A549 (cell line): ENCODE data around the gene LY86.

Experiments
- CEBPB ChIP-seq, 2 experiments: fragments of >200 bp in 1 of 2; sonication (Bioruptor Twin) in 1 of 2; formaldehyde crosslinking in 1 of 2; IDR thresholded peaks; 2 replicates each; pipeline ENCODE4 v1.6.1; 2012 to 2016
- E2F6 ChIP-seq: IDR thresholded peaks from 2 replicates; pipeline ENCODE4 v1.6.1; 2012; ENCODE audit warnings: low read depth, borderline replicate concordance
- ELK1 ChIP-seq: fragments of 150-350 bp; IDR thresholded peaks from 2 replicates; pipeline ENCODE4 v1.6.1; 2014; ENCODE audit warnings: low read depth, mild to moderate bottlenecking, low read length
- EP300 ChIP-seq, 2 experiments: fragments of >200 bp; sonication (Bioruptor Twin); formaldehyde crosslinking; IDR thresholded peaks; 2 replicates in 1 of 2; 3 replicates in 1 of 2; pipeline ENCODE4 v1.6.1; 2016 to 2017
- GATA3 ChIP-seq: IDR thresholded peaks from 2 replicates; pipeline ENCODE4 v1.6.1; 2012; ENCODE audit warnings: borderline replicate concordance
- MAX ChIP-seq: IDR thresholded peaks from 2 replicates; pipeline ENCODE4 v1.6.1; 2012
- NFE2L2 ChIP-seq: fragments of 150-350 bp; conservative IDR thresholded peaks from 2 replicates; pipeline ENCODE4 v1.6.1; 2014; ENCODE audit warnings: low read length
- POLR2A ChIP-seq: IDR thresholded peaks from 2 replicates; pipeline ENCODE4 v1.6.1; 2012; ENCODE audit warnings: mild to moderate bottlenecking, low read length
- RAD21 ChIP-seq, 2 experiments: fragments of >200 bp in 1 of 2; sonication (Bioruptor Twin) in 1 of 2; formaldehyde crosslinking in 1 of 2; IDR thresholded peaks in 1 of 2; conservative IDR thresholded peaks in 1 of 2; 2 replicates in 1 of 2; 3 replicates in 1 of 2; pipeline ENCODE4 v1.6.1; 2012 to 2018; ENCODE audit warnings: inconsistent platforms in 1 of 2
- RCOR1 ChIP-seq: fragments of 150-350 bp; IDR thresholded peaks from 2 replicates; pipeline ENCODE4 v1.6.1; 2014; ENCODE audit warnings: antibody characterized with exemption, low read length, low read depth
- ZFP36 ChIP-seq: fragments of 450-650 bp; IDR thresholded peaks from 2 replicates; pipeline ENCODE4 v1.6.1; 2014; ENCODE audit warnings: borderline replicate concordance; ENCODE audit not compliant: partially characterized antibody
- TF ChIP-seq, protein P1 (sequence below): fragments of >200 bp; sonication (Bioruptor Twin); formaldehyde crosslinking; IDR thresholded peaks from 3 replicates; pipeline ENCODE4 v1.6.1; 2016
- TF ChIP-seq, protein P2 (sequence below): fragments of >200 bp; sonication (Bioruptor Twin); formaldehyde crosslinking; IDR thresholded peaks from 3 replicates; pipeline ENCODE4 v1.5.1; 2016
- TF ChIP-seq, protein P3 (sequence below): fragments of 250-450 bp; sonication (Bioruptor Pico); IDR thresholded peaks from 2 replicates; pipeline ENCODE4 v1.5.0; 2021; ENCODE audit warnings: mild to moderate bottlenecking, moderate library complexity, borderline replicate concordance

- TF ChIP-seq RCOR1 (no peak), POLR2A (no peak), CEBPB (IDR thresholded peaks at IDR 0.05) (no peak), RAD21 (conservative IDR thresholded peaks at IDR 0.05 in 1 of 2, IDR thresholded peaks at IDR 0.05 in 1 of 2) (no peak), ELK1 (no peak), ZFP36 (no peak), MAX (no peak), GATA3 (no peak), NFE2L2 (no peak), EP300 (IDR thresholded peaks at IDR 0.05) (no peak), E2F6 (no peak)
- TF ChIP-seq, protein P1, sequence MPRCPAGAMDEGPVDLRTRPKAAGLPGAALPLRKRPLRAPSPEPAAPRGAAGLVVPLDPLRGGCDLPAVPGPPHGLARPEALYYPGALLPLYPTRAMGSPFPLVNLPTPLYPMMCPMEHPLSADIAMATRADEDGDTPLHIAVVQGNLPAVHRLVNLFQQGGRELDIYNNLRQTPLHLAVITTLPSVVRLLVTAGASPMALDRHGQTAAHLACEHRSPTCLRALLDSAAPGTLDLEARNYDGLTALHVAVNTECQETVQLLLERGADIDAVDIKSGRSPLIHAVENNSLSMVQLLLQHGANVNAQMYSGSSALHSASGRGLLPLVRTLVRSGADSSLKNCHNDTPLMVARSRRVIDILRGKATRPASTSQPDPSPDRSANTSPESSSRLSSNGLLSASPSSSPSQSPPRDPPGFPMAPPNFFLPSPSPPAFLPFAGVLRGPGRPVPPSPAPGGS, result no peak
- TF ChIP-seq, protein P2, sequence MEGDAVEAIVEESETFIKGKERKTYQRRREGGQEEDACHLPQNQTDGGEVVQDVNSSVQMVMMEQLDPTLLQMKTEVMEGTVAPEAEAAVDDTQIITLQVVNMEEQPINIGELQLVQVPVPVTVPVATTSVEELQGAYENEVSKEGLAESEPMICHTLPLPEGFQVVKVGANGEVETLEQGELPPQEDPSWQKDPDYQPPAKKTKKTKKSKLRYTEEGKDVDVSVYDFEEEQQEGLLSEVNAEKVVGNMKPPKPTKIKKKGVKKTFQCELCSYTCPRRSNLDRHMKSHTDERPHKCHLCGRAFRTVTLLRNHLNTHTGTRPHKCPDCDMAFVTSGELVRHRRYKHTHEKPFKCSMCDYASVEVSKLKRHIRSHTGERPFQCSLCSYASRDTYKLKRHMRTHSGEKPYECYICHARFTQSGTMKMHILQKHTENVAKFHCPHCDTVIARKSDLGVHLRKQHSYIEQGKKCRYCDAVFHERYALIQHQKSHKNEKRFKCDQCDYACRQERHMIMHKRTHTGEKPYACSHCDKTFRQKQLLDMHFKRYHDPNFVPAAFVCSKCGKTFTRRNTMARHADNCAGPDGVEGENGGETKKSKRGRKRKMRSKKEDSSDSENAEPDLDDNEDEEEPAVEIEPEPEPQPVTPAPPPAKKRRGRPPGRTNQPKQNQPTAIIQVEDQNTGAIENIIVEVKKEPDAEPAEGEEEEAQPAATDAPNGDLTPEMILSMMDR, result no peak
- TF ChIP-seq, protein P3, sequence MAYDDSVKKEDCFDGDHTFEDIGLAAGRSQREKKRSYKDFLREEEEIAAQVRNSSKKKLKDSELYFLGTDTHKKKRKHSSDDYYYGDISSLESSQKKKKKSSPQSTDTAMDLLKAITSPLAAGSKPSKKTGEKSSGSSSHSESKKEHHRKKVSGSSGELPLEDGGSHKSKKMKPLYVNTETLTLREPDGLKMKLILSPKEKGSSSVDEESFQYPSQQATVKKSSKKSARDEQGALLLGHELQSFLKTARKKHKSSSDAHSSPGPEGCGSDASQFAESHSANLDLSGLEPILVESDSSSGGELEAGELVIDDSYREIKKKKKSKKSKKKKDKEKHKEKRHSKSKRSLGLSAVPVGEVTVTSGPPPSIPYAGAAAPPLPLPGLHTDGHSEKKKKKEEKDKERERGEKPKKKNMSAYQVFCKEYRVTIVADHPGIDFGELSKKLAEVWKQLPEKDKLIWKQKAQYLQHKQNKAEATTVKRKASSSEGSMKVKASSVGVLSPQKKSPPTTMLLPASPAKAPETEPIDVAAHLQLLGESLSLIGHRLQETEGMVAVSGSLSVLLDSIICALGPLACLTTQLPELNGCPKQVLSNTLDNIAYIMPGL, result no peak
These were observed 57.9 kb downstream of the LY86 start for GRCh38 chr6:6646384-6646783.
